ENCODE data around the gene HIGD1C. TPM values are rescaled to one million over a fixed set of nuclear protein-coding genes. Genes with fewer than 3 reads are reported as not detected.
A peak's percentile ranks its signal among the peaks of the same experiment; 100 is the strongest.

Gene HIGD1C
- total and polyA plus RNA-seq, 2 experiments from 2014 or later: not detected

- H3K9me3 ChIP-seq (ENCODE audit: low read depth): no peaks in the 10 kb centered on the region
- no peaks in the 10 kb centered on the region for H3K36me3 ChIP-seq
- no peaks in the 10 kb centered on the region for H3K27me3 ChIP-seq
- H3K4me3 ChIP-seq: no peak overlapping the region
- no peak overlapping the region for H3K27ac ChIP-seq
- TF ChIP-seq CTCF (IDR thresholded peaks at IDR 0.05; ENCODE audit: low read depth, low read length): no peak
- H3K4me1 ChIP-seq (ENCODE audit: low read depth): no peaks in the 10 kb centered on the region
- DNase-seq (ENCODE audit: low read depth in 1 of 2, low spot score in 1 of 2): no peak
Measured at GRCh38 chr12:50980545-50980944, 28.2 kb downstream of the HIGD1C start.

DNA sequence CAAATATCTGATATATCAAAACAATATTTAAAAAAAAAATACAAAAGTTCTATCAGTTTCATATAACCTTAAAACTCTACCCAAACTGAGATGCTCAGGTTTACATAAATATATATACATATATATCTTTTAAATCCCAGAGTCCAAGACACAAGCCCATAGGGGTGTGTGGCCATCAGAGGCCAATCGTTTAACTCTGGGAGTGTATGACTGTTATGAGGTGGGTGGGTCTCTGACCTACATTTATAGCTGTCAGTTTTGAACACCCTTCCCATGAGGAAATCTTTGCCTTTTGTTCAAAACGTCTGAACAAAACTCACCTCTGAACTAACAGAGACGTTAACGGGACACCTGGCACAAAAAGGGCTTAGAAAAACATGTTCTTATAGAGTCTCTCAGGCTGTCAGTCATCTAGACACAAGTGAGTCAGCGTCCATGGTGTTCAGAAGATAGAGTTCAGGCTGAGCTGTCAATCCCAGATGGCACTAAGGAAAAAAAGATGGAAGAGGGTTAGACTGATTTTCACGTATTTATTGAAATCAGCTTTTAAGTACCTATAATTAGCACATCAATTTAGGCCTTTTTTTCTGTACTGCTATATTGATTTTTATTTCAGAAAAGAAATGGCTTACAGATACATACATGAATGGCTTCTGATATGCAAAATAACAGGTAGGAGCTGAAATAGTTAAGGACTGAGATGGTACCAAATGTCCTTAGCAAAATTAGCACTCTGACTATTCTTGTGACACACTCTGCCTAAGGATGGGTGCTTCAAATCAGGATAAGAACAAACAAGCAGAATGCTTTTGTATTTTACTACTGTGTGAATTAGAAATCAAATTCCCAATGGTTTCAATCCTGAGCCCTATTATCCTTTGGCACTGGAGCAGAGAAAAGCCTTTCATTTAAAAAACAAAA, 29.2 kb downstream of the HIGD1C start:
- H3K27me3 ChIP-seq: no peaks in the 10 kb centered on the region
- TF ChIP-seq CTCF (IDR thresholded peaks at IDR 0.05; ENCODE audit: low read depth, low read length): no peak
- no peak overlapping the region for H3K27ac ChIP-seq
- no peaks in the 10 kb centered on the region for H3K4me1 ChIP-seq (ENCODE audit: low read depth)
- peaks cover 6% of the 10 kb centered on the region for H3K36me3 ChIP-seq
- no peak overlapping the region for H3K4me3 ChIP-seq
- H3K9me3 ChIP-seq (ENCODE audit: low read depth): no peaks in the 10 kb centered on the region
- DNase-seq (ENCODE audit: low read depth in 1 of 2, low spot score in 1 of 2): no peak

DNA sequence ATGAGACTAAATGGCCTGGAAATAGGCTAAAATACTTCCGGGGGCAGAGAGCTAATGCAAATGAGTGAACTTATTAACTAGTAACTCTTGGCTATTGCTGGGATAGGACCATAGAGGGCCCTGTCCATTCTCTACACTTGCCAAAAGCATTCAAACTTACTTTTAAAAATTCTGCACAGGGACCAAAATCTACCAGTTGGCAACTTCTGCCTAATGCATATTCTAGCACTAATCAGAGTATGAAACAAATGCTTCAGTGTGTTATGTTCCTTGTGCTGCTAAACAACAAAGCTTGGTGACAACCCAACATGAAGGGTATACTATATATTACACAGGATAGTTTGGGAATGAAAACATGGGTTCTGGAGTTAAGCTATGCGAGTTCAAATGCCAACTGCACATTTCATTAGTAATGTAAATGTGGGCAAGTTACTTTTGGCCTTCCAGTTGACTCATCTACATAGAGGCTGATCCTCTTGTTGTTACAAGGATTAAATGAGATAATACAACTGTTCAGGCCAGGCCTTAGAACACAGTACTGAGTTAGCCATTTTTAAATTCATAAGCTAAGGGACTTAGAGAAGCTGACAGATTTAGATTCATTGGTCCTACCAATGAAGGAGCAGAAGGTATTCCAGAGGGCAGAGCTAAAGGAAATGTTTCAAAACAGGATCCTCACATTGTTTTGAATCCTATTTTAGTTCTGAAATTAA, 32.4 kb downstream of the HIGD1C start:
- Histone ChIP-seq H3K27ac (peak overlapping the region; percentile 52), H3K36me3 (peaks cover 15% of the 10 kb centered on the region)
- peak in 1 of 2 donors; percentile 22 for DNase-seq (ENCODE audit: low read depth in 1 of 2, low spot score in 1 of 2)

DNA sequence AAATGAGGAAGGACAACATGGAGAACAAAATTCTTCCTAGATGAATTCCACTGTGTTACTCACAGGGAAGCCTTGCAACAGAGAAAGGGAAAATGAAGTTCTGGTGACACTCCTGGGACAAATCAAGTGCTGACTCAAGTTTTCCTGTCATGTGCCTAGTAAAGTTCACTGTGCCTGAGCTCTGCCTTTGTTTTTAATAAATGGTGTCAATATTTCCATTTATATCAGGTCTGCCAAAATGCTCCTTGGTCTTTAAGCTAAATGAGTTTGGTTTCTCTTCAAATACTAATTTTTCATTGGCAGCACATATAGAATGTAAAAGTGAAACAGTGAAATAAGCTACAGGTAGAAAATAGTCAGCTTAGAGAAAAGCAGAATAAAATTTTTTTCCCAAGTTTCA, 33.0 kb downstream of the HIGD1C start:
- Histone ChIP-seq H3K4me3 (no peak overlapping the region), H3K9me3 (ENCODE audit: low read depth) (no peaks in the 10 kb centered on the region), H3K27me3 (no peaks in the 10 kb centered on the region), H3K36me3 (peaks cover 18% of the 10 kb centered on the region), H3K4me1 (ENCODE audit: low read depth) (no peaks in the 10 kb centered on the region), H3K27ac (peak overlapping the region; percentile 52)
- peak; percentile 5 to 77 for DNase-seq (ENCODE audit: low read depth in 1 of 2, low spot score in 1 of 2)
- no peak for TF ChIP-seq CTCF (IDR thresholded peaks at IDR 0.05; ENCODE audit: low read depth, low read length)

More for the DNA sequence above, 32.4 kb downstream of the HIGD1C start:
- no peaks in the 10 kb centered on the region for H3K4me1 ChIP-seq (ENCODE audit: low read depth)
- no peaks in the 10 kb centered on the region for H3K9me3 ChIP-seq (ENCODE audit: low read depth)
- no peaks in the 10 kb centered on the region for H3K27me3 ChIP-seq
- no peak overlapping the region for H3K4me3 ChIP-seq
- TF ChIP-seq CTCF (IDR thresholded peaks at IDR 0.05; ENCODE audit: low read depth, low read length): no peak

- Histone ChIP-seq H3K9me3 (ENCODE audit: low read depth) (no peaks in the 10 kb centered on the region), H3K27ac (peak overlapping the region; percentile 65), H3K4me3 (no peak overlapping the region), H3K4me1 (ENCODE audit: low read depth) (no peaks in the 10 kb centered on the region), H3K27me3 (no peaks in the 10 kb centered on the region), H3K36me3 (peaks cover 37% of the 10 kb centered on the region)
- peak; percentile 71 for TF ChIP-seq CTCF (IDR thresholded peaks at IDR 0.05; ENCODE audit: low read depth, low read length)
- DNase-seq (ENCODE audit: low read depth in 1 of 2, low spot score in 1 of 2): peak; percentile 61 to 77
Measured at GRCh38 chr12:50986966-50987737, 34.8 kb downstream of the HIGD1C start.

Data from cardiac muscle cell (in vitro differentiated cells and primary cell).